HG03439 (cell line): Measurements from ENCODE around the gene IGFBP2.

Source experiments
- ATAC-seq: cut with Tn5 transposase; IDR thresholded peaks from one replicate; pipeline ENCODE4 v1.9.1; 2021; ENCODE audit warnings: mild to moderate bottlenecking, moderate library complexity; ENCODE audit not compliant: unreplicated experiment

IGFBP2 gene

GRCh38 chr2:216700088-216700567 lies 66.9 kb downstream of the IGFBP2 start:
- no peak for ATAC-seq

- ATAC-seq, result no peak
These were observed 67.6 kb downstream of the IGFBP2 start for GRCh38 chr2:216700781-216701180.

- no peak for ATAC-seq
These were observed 68.3 kb downstream of the IGFBP2 start for GRCh38 chr2:216701544-216701943.

GRCh38 chr2:216702756-216703155 lies 69.5 kb downstream of the IGFBP2 start:
- no peak for ATAC-seq

- no peak for ATAC-seq
These were observed 77.5 kb downstream of the IGFBP2 start for GRCh38 chr2:216710551-216711301.

- ATAC-seq, result no peak
These were observed 78.1 kb downstream of the IGFBP2 start for GRCh38 chr2:216711348-216711747.

- no peak for ATAC-seq
These were observed 80.6 kb downstream of the IGFBP2 start for GRCh38 chr2:216713691-216714336.
